Measurements from ENCODE around the gene MYOZ3.

GRCh38 chr5:150661086-150661485 is at the start of gene MYOZ3:
- TF ChIP-seq ZC3H10 (CRISPR knock-in tag; IDR thresholded peaks at IDR 0.05): no peak
- no peak for TF ChIP-seq TCF4 (CRISPR knock-in tag; IDR thresholded peaks at IDR 0.05; ENCODE audit: borderline replicate concordance)
- TF ChIP-seq, protein P1, sequence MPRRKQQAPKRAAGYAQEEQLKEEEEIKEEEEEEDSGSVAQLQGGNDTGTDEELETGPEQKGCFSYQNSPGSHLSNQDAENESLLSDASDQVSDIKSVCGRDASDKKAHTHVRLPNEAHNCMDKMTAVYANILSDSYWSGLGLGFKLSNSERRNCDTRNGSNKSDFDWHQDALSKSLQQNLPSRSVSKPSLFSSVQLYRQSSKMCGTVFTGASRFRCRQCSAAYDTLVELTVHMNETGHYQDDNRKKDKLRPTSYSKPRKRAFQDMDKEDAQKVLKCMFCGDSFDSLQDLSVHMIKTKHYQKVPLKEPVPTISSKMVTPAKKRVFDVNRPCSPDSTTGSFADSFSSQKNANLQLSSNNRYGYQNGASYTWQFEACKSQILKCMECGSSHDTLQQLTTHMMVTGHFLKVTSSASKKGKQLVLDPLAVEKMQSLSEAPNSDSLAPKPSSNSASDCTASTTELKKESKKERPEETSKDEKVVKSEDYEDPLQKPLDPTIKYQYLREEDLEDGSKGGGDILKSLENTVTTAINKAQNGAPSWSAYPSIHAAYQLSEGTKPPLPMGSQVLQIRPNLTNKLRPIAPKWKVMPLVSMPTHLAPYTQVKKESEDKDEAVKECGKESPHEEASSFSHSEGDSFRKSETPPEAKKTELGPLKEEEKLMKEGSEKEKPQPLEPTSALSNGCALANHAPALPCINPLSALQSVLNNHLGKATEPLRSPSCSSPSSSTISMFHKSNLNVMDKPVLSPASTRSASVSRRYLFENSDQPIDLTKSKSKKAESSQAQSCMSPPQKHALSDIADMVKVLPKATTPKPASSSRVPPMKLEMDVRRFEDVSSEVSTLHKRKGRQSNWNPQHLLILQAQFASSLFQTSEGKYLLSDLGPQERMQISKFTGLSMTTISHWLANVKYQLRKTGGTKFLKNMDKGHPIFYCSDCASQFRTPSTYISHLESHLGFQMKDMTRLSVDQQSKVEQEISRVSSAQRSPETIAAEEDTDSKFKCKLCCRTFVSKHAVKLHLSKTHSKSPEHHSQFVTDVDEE (CRISPR knock-in tag; IDR thresholded peaks at IDR 0.05): no peak

Data from SK-N-SH treated with all-trans-retinoic acid at 6 μM for 48 hours (cell line).